NCI-H345 treated with DMSO at 0.1 percent for 48 hours (cell line): ENCODE data around the gene GRAMD1B.
A peak's percentile ranks its signal among the peaks of the same experiment; 100 is the strongest.
"Not testable (repeated sequence)": the region's sequence is repeated elsewhere in the genome, so short reads cannot be mapped to it uniquely, and the experiment has no call there.

Source experiments
- DNase-seq: peaks from one replicate; lab custom pipeline; 2025; ENCODE audit not compliant: unreplicated experiment; lab: John Stamatoyannopoulos, UW

Gene GRAMD1B

GRCh38 chr11:123624974-123625373 is 194.9 kb downstream of the GRAMD1B start:
- DNase-seq: no peak

GRCh38 chr11:123628936-123629683 is 199.0 kb downstream of the GRAMD1B start:
- no peak for DNase-seq

- DNase-seq: no peak
Observed at GRCh38 chr11:123630126-123630608, 200.1 kb downstream of the GRAMD1B start.

GRCh38 chr11:123640029-123640428 is 210.0 kb downstream of the GRAMD1B start:
- no peak for DNase-seq

GRCh38 chr11:123640677-123641494 is 210.8 kb downstream of the GRAMD1B start:
- DNase-seq: no peak

GRCh38 chr11:123641495-123641840 is 211.4 kb downstream of the GRAMD1B start:
- no peak for DNase-seq

- no peak for DNase-seq
Observed at GRCh38 chr11:123642435-123642834, 212.4 kb downstream of the GRAMD1B start.

- no peak for DNase-seq
Observed at GRCh38 chr11:123645286-123645975, 215.4 kb downstream of the GRAMD1B start.

GRCh38 chr11:123650901-123651300 is 220.8 kb downstream of the GRAMD1B start:
- no peak for DNase-seq

GRCh38 chr11:123652599-123652998 is 222.5 kb downstream of the GRAMD1B start:
- no peak for DNase-seq

GRCh38 chr11:123653483-123653826 is 223.4 kb downstream of the GRAMD1B start:
- DNase-seq: no peak

GRCh38 chr11:123653827-123654565 is 223.9 kb downstream of the GRAMD1B start:
- DNase-seq: peak; percentile 23

GRCh38 chr11:123654566-123655081 is 224.6 kb downstream of the GRAMD1B start, which contains the start of gene SCN3B:
Gene SCN3B, minus strand, starts transcription at chr11:123654624. Its CDS starts 823 bp downstream, at chr11:123653801.
- peak; percentile 88 for DNase-seq

- no peak for DNase-seq
Observed at GRCh38 chr11:123659311-123659710, 229.2 kb downstream of the GRAMD1B start.

GRCh38 chr11:123659965-123660364 is 229.9 kb downstream of the GRAMD1B start:
- DNase-seq: not testable (repeated sequence)

- DNase-seq: no peak
Observed at GRCh38 chr11:123665306-123665705, 235.2 kb downstream of the GRAMD1B start.

GRCh38 chr11:123670081-123670480 is 240.0 kb downstream of the GRAMD1B start:
- DNase-seq: no peak

- no peak for DNase-seq
Observed at GRCh38 chr11:123671534-123671933, 241.5 kb downstream of the GRAMD1B start.

GRCh38 chr11:123672568-123672967 is 242.5 kb downstream of the GRAMD1B start:
- no peak for DNase-seq

- no peak for DNase-seq
Observed at GRCh38 chr11:123674297-123674696, 244.2 kb downstream of the GRAMD1B start.
